ENCODE measurements around the gene REV1. TPM values are rescaled to one million over a fixed set of nuclear protein-coding genes. Genes with fewer than 3 reads are reported as not detected.

The REV1 gene
- polyA plus RNA-seq, 1 experiment = 17.9 TPM

GRCh38 chr2:99520195-99520594, 30.4 kb upstream of the REV1 start:
- Histone ChIP-seq H3K27me3 (ENCODE audit: control insufficient read depth, insufficient read depth, low read length) (peaks cover 4% of the 10 kb centered on the region; the same call in 1 of the 2 replicates), H3K4me3 (ENCODE audit: low read depth, low read length) (no peak overlapping the region), H3K36me3 (ENCODE audit: control insufficient read depth, insufficient read depth, low read length) (no peaks in the 10 kb centered on the region)
- ChIA-PET POLR2A (no interaction called here), CTCF (no interaction called here)
- no peak for DNase-seq (ENCODE audit: low read depth)
- no peak for TF ChIP-seq CTCF (IDR thresholded peaks at IDR 0.05; ENCODE audit: insufficient read depth, low read depth, low read length)

GRCh38 chr2:99514357-99514756, 24.5 kb upstream of the REV1 start:
- H3K4me3 ChIP-seq (ENCODE audit: low read depth, low read length) = no peak overlapping the region
- no peaks in the 10 kb centered on the region for H3K36me3 ChIP-seq (ENCODE audit: control insufficient read depth, insufficient read depth, low read length)
- CTCF ChIA-PET = no interaction called here
- POLR2A ChIA-PET = no interaction called here
- DNase-seq (ENCODE audit: low read depth) = no peak
- TF ChIP-seq CTCF (IDR thresholded peaks at IDR 0.05; ENCODE audit: insufficient read depth, low read depth, low read length) = no peak
- H3K27me3 ChIP-seq (ENCODE audit: control insufficient read depth, insufficient read depth, low read length) = peaks cover 4% of the 10 kb centered on the region; the same call in 1 of the 2 replicates

GRCh38 chr2:99512181-99512591, 22.4 kb upstream of the REV1 start:
- CTCF ChIA-PET = interaction anchor here (1.0 kb wide), 1 partner anchor 11 kb away, joined by 3 read pairs; no protein-coding TSS in a partner anchor
- no peak overlapping the region for H3K4me3 ChIP-seq (ENCODE audit: low read depth, low read length)
- no peak for TF ChIP-seq CTCF (IDR thresholded peaks at IDR 0.05; ENCODE audit: insufficient read depth, low read depth, low read length)
- no peaks in the 10 kb centered on the region for H3K36me3 ChIP-seq (ENCODE audit: control insufficient read depth, insufficient read depth, low read length)
- peaks cover 2% of the 10 kb centered on the region for H3K27me3 ChIP-seq (ENCODE audit: control insufficient read depth, insufficient read depth, low read length)
- no peak for DNase-seq (ENCODE audit: low read depth)
- POLR2A ChIA-PET = no interaction called here

GRCh38 chr2:99509387-99509786, 19.6 kb upstream of the REV1 start:
- CTCF ChIA-PET = interaction anchor here (1.0 kb wide), 1 partner anchor 19 kb away, joined by 5 read pairs; the partner anchor contains the start of gene REV1
- no peak for DNase-seq (ENCODE audit: low read depth)
- H3K27me3 ChIP-seq (ENCODE audit: control insufficient read depth, insufficient read depth, low read length) = no peaks in the 10 kb centered on the region; the same call in 1 of the 2 replicates
- no peak overlapping the region for H3K4me3 ChIP-seq (ENCODE audit: low read depth, low read length)
- POLR2A ChIA-PET = no interaction called here
- no peaks in the 10 kb centered on the region for H3K36me3 ChIP-seq (ENCODE audit: control insufficient read depth, insufficient read depth, low read length)
- TF ChIP-seq CTCF (IDR thresholded peaks at IDR 0.05; ENCODE audit: insufficient read depth, low read depth, low read length) = no peak

GRCh38 chr2:99507937-99508818, 18.4 kb upstream of the REV1 start:
- ChIA-PET POLR2A (no interaction called here), CTCF (no interaction called here)
- no peak for TF ChIP-seq CTCF (IDR thresholded peaks at IDR 0.05; ENCODE audit: insufficient read depth, low read depth, low read length)
- Histone ChIP-seq H3K27me3 (ENCODE audit: control insufficient read depth, insufficient read depth, low read length) (no peaks in the 10 kb centered on the region; the same call in 1 of the 2 replicates), H3K36me3 (ENCODE audit: control insufficient read depth, insufficient read depth, low read length) (no peaks in the 10 kb centered on the region), H3K4me3 (ENCODE audit: low read depth, low read length) (no peak overlapping the region)
- DNase-seq (ENCODE audit: low read depth) = no peak

Data from BJ (cell line).